Measurements from ENCODE around the gene MEX3D. TPM values are rescaled to one million over a fixed set of nuclear protein-coding genes. Genes with fewer than 3 reads are reported as not detected.

MEX3D gene
- total and polyA plus RNA-seq, 4 donors: 0.92 to 9.1 (median 5.2) TPM

- H3K4me3 ChIP-seq (ENCODE audit: low read depth in 1 of 3, low read length in 3 of 3): no peak overlapping the region
- no peak overlapping the region for H3K27ac ChIP-seq (ENCODE audit: low read depth in 1 of 2, low read length in 2 of 2)
- no peaks in the 10 kb centered on the region for H3K9me3 ChIP-seq (ENCODE audit: control insufficient read depth in 4 of 4, low read length in 3 of 4)
- TF ChIP-seq EGR1 (IDR thresholded peaks at IDR 0.05; ENCODE audit: low read depth in 2 of 2): no peak
- no peak for TF ChIP-seq GABPA (IDR thresholded peaks at IDR 0.05 in 1 of 2, conservative IDR thresholded peaks at IDR 0.05 in 1 of 2)
- no peak for TF ChIP-seq HNF4A (conservative IDR thresholded peaks at IDR 0.05)
- no peak for TF ChIP-seq FOXA2 (IDR thresholded peaks at IDR 0.05)
- no peak for TF ChIP-seq MAX (IDR thresholded peaks at IDR 0.05)
- TF ChIP-seq, protein P1, sequence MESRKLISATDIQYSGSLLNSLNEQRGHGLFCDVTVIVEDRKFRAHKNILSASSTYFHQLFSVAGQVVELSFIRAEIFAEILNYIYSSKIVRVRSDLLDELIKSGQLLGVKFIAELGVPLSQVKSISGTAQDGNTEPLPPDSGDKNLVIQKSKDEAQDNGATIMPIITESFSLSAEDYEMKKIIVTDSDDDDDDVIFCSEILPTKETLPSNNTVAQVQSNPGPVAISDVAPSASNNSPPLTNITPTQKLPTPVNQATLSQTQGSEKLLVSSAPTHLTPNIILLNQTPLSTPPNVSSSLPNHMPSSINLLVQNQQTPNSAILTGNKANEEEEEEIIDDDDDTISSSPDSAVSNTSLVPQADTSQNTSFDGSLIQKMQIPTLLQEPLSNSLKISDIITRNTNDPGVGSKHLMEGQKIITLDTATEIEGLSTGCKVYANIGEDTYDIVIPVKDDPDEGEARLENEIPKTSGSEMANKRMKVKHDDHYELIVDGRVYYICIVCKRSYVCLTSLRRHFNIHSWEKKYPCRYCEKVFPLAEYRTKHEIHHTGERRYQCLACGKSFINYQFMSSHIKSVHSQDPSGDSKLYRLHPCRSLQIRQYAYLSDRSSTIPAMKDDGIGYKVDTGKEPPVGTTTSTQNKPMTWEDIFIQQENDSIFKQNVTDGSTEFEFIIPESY (IDR thresholded peaks at IDR 0.05): no peak
- no peak for TF ChIP-seq FOXA1 (IDR thresholded peaks at IDR 0.05)
- TF ChIP-seq REST (IDR thresholded peaks at IDR 0.05): no peak
- no peak for TF ChIP-seq RXRA (IDR thresholded peaks at IDR 0.05)
- no peak for TF ChIP-seq YY1 (IDR thresholded peaks at IDR 0.05)
- TF ChIP-seq JUND (IDR thresholded peaks at IDR 0.05): no peak
- TF ChIP-seq TAF1 (conservative IDR thresholded peaks at IDR 0.05): no peak
- TF ChIP-seq, protein P2, sequence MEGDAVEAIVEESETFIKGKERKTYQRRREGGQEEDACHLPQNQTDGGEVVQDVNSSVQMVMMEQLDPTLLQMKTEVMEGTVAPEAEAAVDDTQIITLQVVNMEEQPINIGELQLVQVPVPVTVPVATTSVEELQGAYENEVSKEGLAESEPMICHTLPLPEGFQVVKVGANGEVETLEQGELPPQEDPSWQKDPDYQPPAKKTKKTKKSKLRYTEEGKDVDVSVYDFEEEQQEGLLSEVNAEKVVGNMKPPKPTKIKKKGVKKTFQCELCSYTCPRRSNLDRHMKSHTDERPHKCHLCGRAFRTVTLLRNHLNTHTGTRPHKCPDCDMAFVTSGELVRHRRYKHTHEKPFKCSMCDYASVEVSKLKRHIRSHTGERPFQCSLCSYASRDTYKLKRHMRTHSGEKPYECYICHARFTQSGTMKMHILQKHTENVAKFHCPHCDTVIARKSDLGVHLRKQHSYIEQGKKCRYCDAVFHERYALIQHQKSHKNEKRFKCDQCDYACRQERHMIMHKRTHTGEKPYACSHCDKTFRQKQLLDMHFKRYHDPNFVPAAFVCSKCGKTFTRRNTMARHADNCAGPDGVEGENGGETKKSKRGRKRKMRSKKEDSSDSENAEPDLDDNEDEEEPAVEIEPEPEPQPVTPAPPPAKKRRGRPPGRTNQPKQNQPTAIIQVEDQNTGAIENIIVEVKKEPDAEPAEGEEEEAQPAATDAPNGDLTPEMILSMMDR (IDR thresholded peaks at IDR 0.05; ENCODE audit: low read depth, low read length, missing input control): no peak
- TF ChIP-seq RAD21 (IDR thresholded peaks at IDR 0.05): no peak
- no peak for TF ChIP-seq HNF4G (IDR thresholded peaks at IDR 0.05)
- no peak for TF ChIP-seq NR2F2 (IDR thresholded peaks at IDR 0.05)
- TF ChIP-seq SP1 (IDR thresholded peaks at IDR 0.05): no peak
- TF ChIP-seq ATF3 (IDR thresholded peaks at IDR 0.05): no peak
- 79% methylated on average over 33 of the region's 33 CpGs for WGBS
- no peak for DNase-seq (ENCODE audit: low spot score)
- no peaks in the 10 kb centered on the region for H3K36me3 ChIP-seq (ENCODE audit: control insufficient read depth in 4 of 4, insufficient read depth in 3 of 4, low read depth in 1 of 4, low read length in 3 of 4)
- H3K4me1 ChIP-seq (ENCODE audit: control insufficient read depth in 4 of 4, insufficient read depth in 4 of 4, low read length in 3 of 4): peaks cover 0 to 5% (median 2%) of the 10 kb centered on the region in 4 donors
- no peak overlapping the region for H3K9ac ChIP-seq (ENCODE audit: low read depth in 1 of 2, low read length in 2 of 2)
- H3K27me3 ChIP-seq (ENCODE audit: control insufficient read depth in 4 of 4, insufficient read depth in 4 of 4, low read length in 3 of 4): peaks cover 0 to 26% (median 7%) of the 10 kb centered on the region in 4 donors
These were observed 41.9 kb downstream of the MEX3D start for GRCh38 chr19:1526066-1526778.
